GM12864 (cell line): Measurements from ENCODE around the gene ARID2.

ENCODE experiments used
- DNase-seq: peaks from one replicate; pipeline ENCODE4 v3.0.0-alpha.2; 2011; ENCODE audit warnings: low read depth
- H3K4me3 ChIP-seq: 2 replicates; pipeline ENCODE4 v1.5.1; 2011; ENCODE audit warnings: mild to moderate bottlenecking, low read depth, low read length, control low read depth
- CTCF ChIP-seq: IDR thresholded peaks from 2 replicates; pipeline ENCODE4 v1.5.1; 2011; ENCODE audit warnings: low read depth, mild to moderate bottlenecking, moderate library complexity, low read length, control low read depth, inconsistent platforms; ENCODE audit errors: missing control alignments

ARID2 gene

DNA sequence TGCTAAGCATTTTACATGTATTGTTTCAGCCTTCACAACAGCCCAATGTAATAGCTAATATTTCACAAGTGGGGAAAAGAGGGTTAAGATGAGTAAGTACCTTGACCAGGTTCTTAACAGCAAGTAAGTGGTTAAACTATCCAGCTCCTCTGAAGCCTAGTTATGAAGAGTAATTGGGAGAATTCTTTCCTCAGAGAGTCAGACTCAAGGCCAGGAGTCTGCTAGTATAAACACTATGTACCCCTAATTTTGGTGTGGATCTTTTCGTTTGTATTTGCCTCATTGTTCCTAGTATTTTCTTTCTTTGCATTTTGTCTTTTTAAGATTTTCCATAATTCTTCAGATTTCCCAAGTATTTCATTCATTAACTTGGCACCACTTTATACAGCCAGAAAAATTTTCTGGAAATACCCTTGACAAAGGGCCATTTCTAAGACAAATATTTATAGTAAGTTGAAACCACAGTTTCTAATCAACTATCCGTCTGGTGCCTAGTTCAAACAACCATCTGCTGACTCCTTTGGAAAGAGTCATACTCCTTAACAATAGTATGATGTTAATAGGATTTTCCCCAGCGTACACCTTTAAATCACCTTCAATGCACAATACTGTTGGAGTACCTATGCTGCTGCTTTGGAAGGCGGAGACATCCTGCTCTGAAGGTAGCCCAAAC lies 179.7 kb downstream of the ARID2 start:
- no peak overlapping the region for H3K4me3 ChIP-seq
- TF ChIP-seq CTCF: no peak
- no peak for DNase-seq

DNA sequence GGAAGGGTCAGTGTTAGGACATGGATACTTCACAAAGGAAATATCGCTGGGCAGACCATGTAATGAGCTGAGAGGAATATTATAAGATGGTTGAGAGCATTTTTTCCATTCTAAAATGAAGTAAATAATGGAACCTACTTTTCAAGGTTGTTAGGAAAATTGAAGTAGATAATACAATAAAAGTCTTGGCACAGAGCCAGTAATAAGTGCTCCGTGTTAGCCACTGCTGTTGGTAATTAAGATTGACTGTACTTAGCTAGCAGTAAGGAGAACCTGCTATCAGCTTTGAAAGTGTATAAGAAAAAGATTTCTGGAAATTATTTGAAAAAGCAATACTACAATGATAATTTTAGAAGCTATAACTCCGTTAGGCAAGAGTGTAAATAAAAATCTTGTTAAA lies 183.3 kb downstream of the ARID2 start:
- no peak for TF ChIP-seq CTCF
- no peak overlapping the region for H3K4me3 ChIP-seq
- DNase-seq: no peak

GRCh38 chr12:45913631-45914030 lies 184.1 kb downstream of the ARID2 start:
- no peak for DNase-seq
- no peak for TF ChIP-seq CTCF
- H3K4me3 ChIP-seq: no peak overlapping the region

GRCh38 chr12:45914090-45914489 lies 184.6 kb downstream of the ARID2 start:
- no peak for TF ChIP-seq CTCF
- DNase-seq: no peak

DNA sequence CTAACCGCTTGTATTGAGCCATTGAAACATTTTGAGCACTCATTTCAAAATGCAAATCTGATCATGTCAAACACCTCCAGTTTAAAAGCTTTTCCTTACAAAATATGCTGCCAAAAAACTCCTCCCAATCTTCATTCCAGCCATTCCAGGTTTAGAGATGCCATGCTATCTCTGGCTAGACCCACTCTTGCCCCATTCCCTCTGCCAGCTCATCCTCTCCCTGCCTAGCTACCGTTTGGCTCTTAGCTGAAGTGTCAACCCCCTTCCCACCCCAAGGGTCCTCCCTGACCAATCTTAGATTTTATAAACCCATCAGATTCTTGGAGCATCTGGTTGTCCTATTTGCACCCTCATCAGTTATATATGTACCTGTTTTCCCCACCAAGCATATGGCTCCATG lies 185.9 kb downstream of the ARID2 start:
- no peak overlapping the region for H3K4me3 ChIP-seq
- no peak for DNase-seq
- TF ChIP-seq CTCF: no peak

More at GRCh38 chr12:45914090-45914489, 184.6 kb downstream of the ARID2 start:
- H3K4me3 ChIP-seq: no peak overlapping the region

DNA sequence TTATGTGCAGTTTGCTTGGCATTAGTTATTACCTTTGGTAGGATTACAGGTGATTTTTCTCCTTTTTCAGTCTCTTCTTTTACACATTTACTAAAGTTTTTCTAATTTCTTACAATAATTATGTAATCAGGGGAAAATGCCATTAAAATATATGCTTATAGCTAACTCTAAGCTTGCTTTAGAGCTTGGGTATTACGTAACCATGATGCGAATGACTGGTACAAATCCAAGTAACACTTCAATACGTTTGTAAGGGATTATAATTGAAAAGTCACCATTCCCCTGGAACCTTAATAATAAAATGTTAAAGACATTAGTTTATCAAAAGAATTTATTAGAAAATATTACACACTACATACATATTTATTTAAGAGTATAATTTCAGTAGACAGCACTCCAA lies 189.3 kb downstream of the ARID2 start:
- TF ChIP-seq CTCF: no peak
- H3K4me3 ChIP-seq: no peak overlapping the region
- no peak for DNase-seq

GRCh38 chr12:45928309-45928708 lies 198.8 kb downstream of the ARID2 start:
- TF ChIP-seq CTCF: no peak
- H3K4me3 ChIP-seq: no peak overlapping the region
- no peak for DNase-seq
